HG02759 (cell line): ENCODE results near the gene NCBP3.
"Not testable (repeated sequence)": the region's sequence is repeated elsewhere in the genome, so short reads cannot be mapped to it uniquely, and the experiment has no call there.

Source experiments
- ATAC-seq: cut with Tn5 transposase; IDR thresholded peaks from one replicate; pipeline ENCODE4 v1.9.1; 2021; ENCODE audit warnings: mild to moderate bottlenecking, moderate library complexity; ENCODE audit not compliant: unreplicated experiment

Gene NCBP3

GRCh38 chr17:3848229-3848835 lies 2.3 kb upstream of the NCBP3 start:
- no peak for ATAC-seq

- no peak for ATAC-seq
These were observed 1.2 kb upstream of the NCBP3 start for GRCh38 chr17:3847165-3847670.

DNA sequence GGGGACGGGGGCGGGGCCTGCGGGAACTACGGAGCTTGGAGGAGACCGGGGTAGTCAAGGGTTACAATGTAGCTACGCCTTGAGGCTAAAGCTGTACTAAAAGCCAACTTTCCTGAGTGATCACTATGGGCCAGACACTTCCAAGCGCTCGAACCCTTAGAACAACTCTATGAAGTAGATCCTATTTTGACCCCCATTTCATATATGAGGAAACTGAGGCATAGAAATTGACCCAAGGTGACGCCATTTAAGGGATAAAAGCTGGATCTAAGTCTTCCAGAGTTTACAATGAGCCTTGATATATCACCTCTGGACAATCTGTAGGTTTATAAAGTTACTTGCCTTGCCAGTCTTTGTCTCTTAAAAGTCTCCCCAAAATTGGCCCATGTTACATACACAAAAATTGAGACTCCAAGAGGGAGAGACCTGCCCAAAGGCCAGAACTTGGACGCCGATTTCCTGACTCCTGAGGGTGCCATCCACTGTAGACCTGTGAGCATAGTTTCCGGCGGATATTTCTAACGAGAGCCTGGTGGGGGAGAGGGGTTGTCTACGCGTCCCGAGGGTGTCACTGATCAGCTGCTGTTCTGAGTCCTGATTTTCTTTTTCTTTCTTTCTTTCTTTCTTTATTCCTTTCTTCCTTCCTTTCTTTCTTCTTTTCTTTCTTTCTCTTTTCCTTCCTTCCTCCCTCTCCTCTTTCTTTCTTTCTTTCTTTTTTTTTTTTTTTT lies 555 bp upstream of the NCBP3 start:
- no peak for ATAC-seq

DNA sequence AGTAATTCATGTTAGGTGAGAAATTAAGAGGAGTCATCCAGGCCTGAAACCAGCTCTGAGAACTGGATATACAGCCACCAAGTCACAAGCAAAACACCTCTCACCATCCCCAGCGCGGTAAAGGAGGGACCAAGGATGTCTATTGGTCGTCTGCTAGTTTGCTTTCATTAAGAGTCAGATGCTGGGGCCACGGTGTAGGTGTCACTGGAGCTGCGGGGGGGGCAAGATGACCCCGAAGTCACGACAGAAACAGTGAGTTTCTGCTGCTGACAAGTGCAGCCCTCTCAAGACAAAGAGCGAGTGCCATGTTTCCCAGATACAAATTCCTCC lies 790 bp downstream of the NCBP3 start:
- ATAC-seq: no peak

DNA sequence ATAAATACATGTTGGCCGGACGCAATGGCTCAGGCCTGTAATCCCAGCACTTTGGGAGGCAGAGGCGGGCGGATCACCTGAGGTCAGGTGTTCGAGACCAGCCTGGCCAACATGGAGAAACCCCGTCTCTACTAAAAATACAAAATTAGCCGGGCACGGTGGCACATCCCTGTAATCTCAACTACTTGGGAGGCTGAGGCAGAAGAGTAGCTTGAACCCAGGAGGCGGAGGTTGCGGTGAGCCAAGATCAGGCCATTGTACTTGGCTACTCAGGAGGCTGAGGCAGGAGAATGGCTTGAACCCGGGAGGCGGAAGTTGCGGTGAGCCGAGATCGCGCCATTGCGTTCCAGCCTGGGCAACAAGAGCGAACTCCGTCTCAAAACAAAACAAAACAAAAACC lies 1.5 kb downstream of the NCBP3 start:
- ATAC-seq: not testable (repeated sequence)

GRCh38 chr17:3843935-3844516 lies 2.0 kb downstream of the NCBP3 start:
- no peak for ATAC-seq

- ATAC-seq: no peak
These were observed 7.8 kb downstream of the NCBP3 start for GRCh38 chr17:3838206-3838605.

DNA sequence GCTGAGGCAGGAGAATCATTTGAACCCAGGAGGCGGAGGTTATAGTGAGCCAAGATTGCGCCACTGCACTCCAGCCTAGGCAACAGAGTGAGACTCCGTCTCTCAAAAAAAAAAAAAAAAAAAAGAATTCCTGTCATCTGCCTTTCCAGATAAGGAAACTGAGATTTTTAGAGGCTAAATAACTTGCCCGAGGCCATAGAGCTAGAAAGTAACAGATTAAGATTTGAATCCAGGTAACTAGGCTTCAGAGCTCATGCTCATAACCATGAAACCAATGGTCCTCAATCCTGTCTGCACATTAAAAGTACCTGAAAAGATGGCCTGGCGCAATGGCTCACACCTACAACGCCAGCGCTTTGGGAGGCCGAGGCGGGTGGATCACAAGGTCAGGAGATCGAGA lies 9.5 kb downstream of the NCBP3 start:
- no peak for ATAC-seq

GRCh38 chr17:3835410-3836229 lies 10.4 kb downstream of the NCBP3 start:
- ATAC-seq: no peak

DNA sequence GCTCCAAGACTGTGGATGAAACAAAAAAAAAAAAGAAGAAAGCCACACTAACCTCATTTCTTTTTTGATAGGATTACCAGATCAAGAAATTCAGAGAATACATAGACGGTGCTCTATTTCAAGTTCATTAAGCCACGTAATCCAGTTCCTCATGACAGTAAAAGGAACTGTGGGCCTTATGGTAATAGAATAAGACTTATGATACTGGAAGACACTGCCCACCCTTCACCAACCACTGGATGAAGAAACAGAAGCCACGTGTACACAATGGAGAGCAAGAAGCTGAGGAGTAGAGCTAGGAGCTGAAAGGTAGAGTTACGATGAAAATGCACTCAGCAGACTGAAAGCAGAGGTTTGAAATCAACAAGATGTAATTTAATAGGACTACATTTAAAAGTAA lies 11.2 kb downstream of the NCBP3 start:
- ATAC-seq: no peak

- no peak for ATAC-seq
These were observed 17.2 kb downstream of the NCBP3 start for GRCh38 chr17:3828852-3829232.

- no peak for ATAC-seq
These were observed 17.7 kb downstream of the NCBP3 start for GRCh38 chr17:3828151-3828851.

DNA sequence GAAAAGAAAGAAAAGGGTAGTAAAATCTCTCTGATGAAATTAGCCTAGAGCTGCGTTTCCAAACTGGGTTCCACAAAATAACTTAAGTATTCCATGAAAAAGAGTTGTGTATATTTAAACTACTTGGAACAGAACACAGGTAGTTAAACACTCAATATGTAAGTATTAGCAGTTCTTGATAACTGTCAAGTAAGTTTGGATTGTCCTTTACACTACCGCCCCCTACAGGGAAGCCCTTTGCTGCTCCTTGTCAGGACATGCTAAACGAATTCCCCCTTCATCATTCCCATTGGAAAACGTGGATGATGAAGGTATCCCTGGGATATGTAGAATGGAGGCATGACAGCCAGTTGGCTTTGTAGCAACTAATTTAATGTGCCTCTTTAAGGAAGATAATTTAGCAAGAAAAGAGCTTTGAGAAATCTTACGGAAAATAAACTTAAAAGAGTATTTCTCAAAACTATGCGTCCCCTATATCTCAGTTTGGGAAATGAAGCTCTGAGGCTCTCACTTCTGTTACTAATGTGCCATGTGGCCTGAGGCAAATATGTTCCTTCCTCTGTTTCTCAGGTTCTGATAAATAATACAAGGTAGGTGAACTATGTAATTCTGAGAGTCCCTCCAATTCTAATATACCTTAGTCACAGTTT lies 18.8 kb downstream of the NCBP3 start:
- no peak for ATAC-seq

DNA sequence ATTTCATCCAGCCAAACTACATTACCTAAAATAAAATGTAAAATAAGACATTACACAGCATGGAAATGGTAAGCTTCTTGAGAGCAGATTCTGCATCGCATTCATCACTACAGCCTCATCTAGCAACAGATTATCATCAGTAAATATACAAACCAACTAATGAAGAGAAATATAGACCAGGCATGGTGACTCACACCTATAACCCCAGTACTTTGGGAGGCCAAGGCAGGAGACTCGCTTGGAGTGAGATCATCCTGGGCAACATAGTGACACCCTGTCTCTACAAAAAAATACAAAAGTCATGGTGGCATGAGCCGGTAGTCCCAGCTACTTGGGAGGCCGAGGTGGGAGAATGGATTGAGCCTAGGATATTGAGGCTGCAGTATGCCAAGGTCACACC lies 19.9 kb downstream of the NCBP3 start:
- no peak for ATAC-seq

DNA sequence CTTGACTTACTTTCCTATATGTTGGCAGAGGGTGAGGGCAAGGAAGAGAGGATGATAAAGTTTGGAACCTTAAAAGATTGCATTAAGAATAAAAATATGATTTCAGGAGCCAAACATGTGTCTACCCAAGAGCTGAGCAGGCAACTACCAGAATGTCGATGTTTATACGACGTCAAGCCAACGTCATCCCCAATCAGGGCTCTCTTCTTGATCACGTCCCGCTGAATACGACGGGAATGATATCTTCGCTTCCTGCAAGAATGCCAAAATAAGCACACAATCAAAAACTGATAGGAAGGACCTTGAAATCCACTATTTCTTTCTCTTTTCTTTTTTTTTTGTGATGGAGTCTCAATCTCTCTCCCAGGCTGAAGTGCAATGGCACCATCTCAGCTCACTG lies 24.9 kb downstream of the NCBP3 start:
- ATAC-seq: no peak

- ATAC-seq: no peak
These were observed 27.3 kb downstream of the NCBP3 start for GRCh38 chr17:3818786-3819185.

DNA sequence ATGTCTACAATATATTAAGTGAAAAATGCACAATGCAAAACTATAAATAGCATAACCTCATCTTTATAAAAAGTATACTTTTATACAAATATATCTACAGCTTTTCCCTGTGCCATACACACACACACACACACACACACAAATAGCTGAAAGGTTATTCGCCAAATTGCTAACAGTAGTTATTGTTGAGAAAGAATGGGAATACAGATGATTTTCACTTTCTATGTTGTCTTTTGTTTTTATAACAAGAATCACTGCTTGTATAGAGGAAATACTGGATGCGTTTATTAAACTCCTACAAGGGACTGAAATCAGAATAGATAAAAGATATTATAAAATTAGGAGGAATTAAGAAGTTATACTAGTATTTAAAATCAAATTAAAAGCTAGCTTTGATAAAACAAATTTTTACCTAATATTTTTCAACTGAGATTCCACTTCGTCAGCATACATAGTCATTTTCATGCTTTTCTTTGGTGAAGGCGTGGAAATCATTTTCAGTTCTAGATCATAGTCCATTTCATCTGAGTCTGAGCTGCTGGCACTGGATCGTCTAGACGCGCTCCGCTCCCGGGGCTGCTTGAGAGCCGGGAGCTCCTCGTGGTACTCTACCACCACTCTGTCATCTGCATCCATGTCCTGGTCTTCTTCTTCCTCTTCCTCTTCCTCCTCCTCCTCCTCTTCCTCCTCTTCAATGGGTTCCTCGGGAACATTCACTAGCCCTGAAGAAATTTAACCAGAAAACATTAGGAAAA lies 28.0 kb downstream of the NCBP3 start:
- ATAC-seq: no peak

DNA sequence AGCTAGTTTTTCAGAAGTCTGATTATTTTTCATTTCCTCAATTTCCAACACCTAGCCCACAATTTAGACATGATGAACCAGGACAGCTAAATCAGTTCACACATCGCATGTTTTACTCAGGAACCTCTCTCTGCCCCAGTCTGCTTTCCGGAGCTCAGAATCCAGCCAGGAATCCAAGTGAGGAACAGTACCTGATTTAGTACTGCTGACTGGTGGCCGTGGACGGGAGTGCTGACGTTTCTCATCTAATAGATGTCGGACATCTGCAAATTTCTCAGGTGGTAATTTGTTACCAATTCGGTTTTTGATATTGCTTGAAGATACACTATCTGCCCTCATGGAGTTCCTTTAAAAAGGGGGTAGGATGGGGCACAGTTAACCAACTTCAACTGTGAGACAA lies 30.1 kb downstream of the NCBP3 start:
- no peak for ATAC-seq

GRCh38 chr17:3815122-3815521 lies 30.9 kb downstream of the NCBP3 start:
- no peak for ATAC-seq

DNA sequence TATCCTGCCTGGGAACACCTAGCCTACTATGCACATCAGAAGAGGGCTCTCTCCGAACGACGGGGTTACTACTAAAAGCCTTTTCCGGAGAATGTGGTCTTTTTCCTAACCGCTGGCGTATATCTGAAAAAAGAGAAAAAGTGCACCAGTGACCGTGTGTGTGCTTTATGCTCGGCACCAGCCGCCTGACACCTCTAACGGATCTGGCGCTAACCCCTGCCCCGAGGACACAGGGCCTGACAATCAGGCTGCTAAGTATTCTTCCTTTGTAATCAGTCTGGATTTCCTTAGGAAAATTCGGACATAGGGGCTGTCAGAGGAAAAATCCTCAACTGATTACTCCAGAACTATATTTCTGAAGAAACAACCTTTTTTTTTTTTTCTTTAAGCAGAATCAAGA lies 31.7 kb downstream of the NCBP3 start:
- no peak for ATAC-seq
